Muscle of back (tissue), 10 donors: Measurements from ENCODE around the gene DACT1. TPM values are rescaled to one million over a fixed set of nuclear protein-coding genes. Genes with fewer than 3 reads are reported as not detected.

Source experiments
- polyA plus RNA-seq, 10 donors: library from polyadenylated mRNA; unstranded; fragments of 120-200 nt; gene quantifications; one replicate each; pipeline ENCODE4 v1.2.1, GENCODE V29; 2013; ENCODE audit not compliant: insufficient read length in 10 of 10

The DACT1 gene
- polyA plus RNA-seq, 10 donors: 22.0 to 37.0 (median 29.7) TPM

Other genes starting within 250 kb of the DACT1 start
- 1 to 10 TPM in 1 of 10 donors, under 1 TPM in 6, not detected in 3; 0.46 to 1.3 (median 0.64) TPM for gene TOMM20L, start 242.0 kb upstream of the DACT1 start, polyA plus RNA-seq
- 100 to 1,000 TPM in 3 of 10 donors, 10 to 100 TPM in 7; 79.5 to 122 (median 92.3) TPM for gene TIMM9, start 210.4 kb upstream of the DACT1 start, polyA plus RNA-seq
- 10 to 100 TPM; 13.3 to 19.2 (median 15.9) TPM for gene KIAA0586, start 210.2 kb upstream of the DACT1 start, polyA plus RNA-seq